Measurements from ENCODE around the gene PLEKHG2.

DNA sequence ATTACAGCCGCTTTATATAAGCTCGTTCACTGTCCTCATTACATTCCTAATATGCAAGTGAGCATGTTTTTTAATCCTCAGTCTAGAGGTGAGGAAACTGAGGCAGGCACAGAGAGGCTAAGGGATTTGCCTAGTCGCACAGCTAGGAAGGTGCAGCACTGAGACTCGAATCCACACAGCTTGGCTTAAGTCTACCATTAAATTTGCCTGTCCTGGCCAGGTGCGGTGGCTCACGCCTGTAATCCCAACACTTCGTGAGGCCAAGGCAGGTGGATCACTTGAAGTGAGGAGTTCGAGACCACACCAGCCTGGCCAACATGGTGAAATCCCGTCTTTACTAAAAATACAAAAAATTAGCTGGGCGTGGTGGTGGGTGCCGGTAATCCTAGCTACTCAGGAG, 15.2 kb downstream of the PLEKHG2 start:
- no peak for TF ChIP-seq ZFX (IDR thresholded peaks at IDR 0.05)
- TF ChIP-seq, protein P1, sequence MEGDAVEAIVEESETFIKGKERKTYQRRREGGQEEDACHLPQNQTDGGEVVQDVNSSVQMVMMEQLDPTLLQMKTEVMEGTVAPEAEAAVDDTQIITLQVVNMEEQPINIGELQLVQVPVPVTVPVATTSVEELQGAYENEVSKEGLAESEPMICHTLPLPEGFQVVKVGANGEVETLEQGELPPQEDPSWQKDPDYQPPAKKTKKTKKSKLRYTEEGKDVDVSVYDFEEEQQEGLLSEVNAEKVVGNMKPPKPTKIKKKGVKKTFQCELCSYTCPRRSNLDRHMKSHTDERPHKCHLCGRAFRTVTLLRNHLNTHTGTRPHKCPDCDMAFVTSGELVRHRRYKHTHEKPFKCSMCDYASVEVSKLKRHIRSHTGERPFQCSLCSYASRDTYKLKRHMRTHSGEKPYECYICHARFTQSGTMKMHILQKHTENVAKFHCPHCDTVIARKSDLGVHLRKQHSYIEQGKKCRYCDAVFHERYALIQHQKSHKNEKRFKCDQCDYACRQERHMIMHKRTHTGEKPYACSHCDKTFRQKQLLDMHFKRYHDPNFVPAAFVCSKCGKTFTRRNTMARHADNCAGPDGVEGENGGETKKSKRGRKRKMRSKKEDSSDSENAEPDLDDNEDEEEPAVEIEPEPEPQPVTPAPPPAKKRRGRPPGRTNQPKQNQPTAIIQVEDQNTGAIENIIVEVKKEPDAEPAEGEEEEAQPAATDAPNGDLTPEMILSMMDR (conservative IDR thresholded peaks at IDR 0.05), result no peak

All from C4-2B (cell line).